Pancreas (tissue), 10 donors: ENCODE data around the gene FGG. TPM values are rescaled to one million over a fixed set of nuclear protein-coding genes. Genes with fewer than 3 reads are reported as not detected.

Source experiments
- ATAC-seq, 4 donors: fragments of 200-7000 bp; cut with Tn5 transposase; one replicate each; pipeline versions ENCODE4 v1.8.0 to v1.9.1; 2020; ENCODE audit warnings: mild to moderate bottlenecking in 4 of 4, moderate library complexity in 4 of 4
- DNase-seq, 6 donors: peaks; one replicate each; pipeline ENCODE4 v3.0.0-alpha.2; 2020
- FAIRE-seq: peaks from 2 replicates; lab custom pipeline; 2012; peaks lifted over from hg19 to GRCh38; lab: Jason Lieb, UNC
- H3K27ac ChIP-seq, 4 donors: fragments of 200-600 bp; sonication (generic); 1 replicate in 3 of 4; 2 replicates in 1 of 4; pipeline versions ENCODE4 v1.5.0 to v1.8.0; 2020
- H3K27me3 ChIP-seq, 4 donors: fragments of 200-600 bp; one replicate each; pipeline ENCODE4 v1.8.0; 2021
- H3K36me3 ChIP-seq, 3 donors: fragments of 200-600 bp; sonication (generic) in 1 of 3; one replicate each; pipeline versions ENCODE4 v1.5.0 to v1.8.0; 2020 to 2021
- H3K4me1 ChIP-seq, 3 donors: fragments of 200-600 bp; one replicate each; pipeline ENCODE4 v1.8.0; 2021
- H3K4me3 ChIP-seq, 4 donors: fragments of 200-600 bp; sonication (generic) in 2 of 4; one replicate each; pipeline versions ENCODE4 v1.5.0 to v1.8.0; 2020 to 2021
- H3K9me3 ChIP-seq, 4 donors: fragments of 200-600 bp; one replicate each; pipeline ENCODE4 v1.8.0; 2021
- WGBS, 2 donors: extraction: QIAGEN DNeasy Blood & Tissue Kit; methylation state at CpG; one replicate each; pipeline ENCODE4 v1.1.7; 2013; 5-methylcytosine and 5-hydroxymethylcytosine counted together
- intact Hi-C, 3 donors: fragments of 100-400 bp; cut with DNase I; formaldehyde crosslinking; loops; one replicate each; pipeline versions ENCODE4 v1.11.1 to v1.14.2; 2022
- polyA plus RNA-seq, 2 donors: library from polyadenylated mRNA; stranded (reverse); fragments of 200-250 nt; gene quantifications; one replicate each; pipeline ENCODE4 v1.2.3, GENCODE V29; 2013
- total RNA-seq, 6 donors: library from RNA; stranded (reverse); fragmentation: NEBNext Ultra II Directional in 4 of 6; extraction: Animal tissue kit (Norgen Biotek cat#: 25700) in 4 of 6; gene quantifications; one replicate each; pipeline versions ENCODE4 v1.2.1 to v1.2.4, GENCODE V29; 2021 to 2023
- TF ChIP-seq, protein P1 (sequence below), 4 donors: fragments of 200-600 bp; sonication (generic) in 3 of 4; IDR thresholded peaks; one replicate each; pipeline versions ENCODE4 v1.5.0 to v1.8.0; 2021; ENCODE audit warnings: antibody characterized with exemption in 4 of 4
- donor health status: healthy with polysubstance abuse.
- donor health status: DM: no; HTN: no; CAD: no; lungs with moderate emphysema.
- donor health status: DM: no; HTN: no; CAD: no.
- donor health status: control.
- donor health status: control.
- donor health status: Bipolar disorder and iron deficiency.
- donor health status: DM: yes; HTN: yes; CAD: no.
- donor health status: DM: no; HTN: no; CAD: no.
- donor health status: DM: no; HTN: no; CAD: no.
- donor health status: DM: yes; HTN: yes; CAD: no.

The FGG gene
- total and polyA plus RNA-seq, 8 donors: 0.20 to 26.0 (median 4.0) TPM; not detected in 1

- DNase-seq (no peak), ATAC-seq (no peak), FAIRE-seq (no peak)
- no peaks in the 10 kb centered on the region for H3K9me3 ChIP-seq
- peaks cover 0 to 7% (median 0%) of the 10 kb centered on the region in 3 donors for H3K4me1 ChIP-seq
- no peak overlapping the region for H3K4me3 ChIP-seq
- H3K27ac ChIP-seq: no peak overlapping the region
- H3K27me3 ChIP-seq: peaks cover 0 to 3% (median 0%) of the 10 kb centered on the region in 4 donors
- TF ChIP-seq, protein P1, sequence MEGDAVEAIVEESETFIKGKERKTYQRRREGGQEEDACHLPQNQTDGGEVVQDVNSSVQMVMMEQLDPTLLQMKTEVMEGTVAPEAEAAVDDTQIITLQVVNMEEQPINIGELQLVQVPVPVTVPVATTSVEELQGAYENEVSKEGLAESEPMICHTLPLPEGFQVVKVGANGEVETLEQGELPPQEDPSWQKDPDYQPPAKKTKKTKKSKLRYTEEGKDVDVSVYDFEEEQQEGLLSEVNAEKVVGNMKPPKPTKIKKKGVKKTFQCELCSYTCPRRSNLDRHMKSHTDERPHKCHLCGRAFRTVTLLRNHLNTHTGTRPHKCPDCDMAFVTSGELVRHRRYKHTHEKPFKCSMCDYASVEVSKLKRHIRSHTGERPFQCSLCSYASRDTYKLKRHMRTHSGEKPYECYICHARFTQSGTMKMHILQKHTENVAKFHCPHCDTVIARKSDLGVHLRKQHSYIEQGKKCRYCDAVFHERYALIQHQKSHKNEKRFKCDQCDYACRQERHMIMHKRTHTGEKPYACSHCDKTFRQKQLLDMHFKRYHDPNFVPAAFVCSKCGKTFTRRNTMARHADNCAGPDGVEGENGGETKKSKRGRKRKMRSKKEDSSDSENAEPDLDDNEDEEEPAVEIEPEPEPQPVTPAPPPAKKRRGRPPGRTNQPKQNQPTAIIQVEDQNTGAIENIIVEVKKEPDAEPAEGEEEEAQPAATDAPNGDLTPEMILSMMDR (IDR thresholded peaks at IDR 0.05): no peak
- WGBS, 2 donors: 71 to 79% methylated on average over 2 of the region's 2 CpGs
- intact Hi-C loops: no loop called here
- no peaks in the 10 kb centered on the region for H3K36me3 ChIP-seq
Observed at GRCh38 chr4:154588198-154588597, 24.3 kb downstream of the FGG start.

- Histone ChIP-seq H3K4me1 (peaks cover 0 to 7% (median 0%) of the 10 kb centered on the region in 3 donors), H3K4me3 (no peak overlapping the region), H3K27ac (no peak overlapping the region), H3K36me3 (no peaks in the 10 kb centered on the region), H3K27me3 (peaks cover 0 to 3% (median 0%) of the 10 kb centered on the region in 4 donors), H3K9me3 (no peaks in the 10 kb centered on the region)
- WGBS, 2 donors: 75 to 88% methylated on average over 13 of the region's 13 CpGs
- intact Hi-C loops: no loop called here
- DNase-seq: no peak
- FAIRE-seq: no peak
- TF ChIP-seq, protein P1 (IDR thresholded peaks at IDR 0.05): no peak
- ATAC-seq: no peak
Observed at GRCh38 chr4:154586296-154587033, 26.0 kb downstream of the FGG start.

- Histone ChIP-seq H3K9me3 (no peaks in the 10 kb centered on the region), H3K4me3 (no peak overlapping the region), H3K4me1 (peaks cover 0 to 4% (median 0%) of the 10 kb centered on the region in 3 donors), H3K27ac (no peak overlapping the region), H3K27me3 (no peaks in the 10 kb centered on the region), H3K36me3 (no peaks in the 10 kb centered on the region)
- ATAC-seq (no peak), FAIRE-seq (no peak), DNase-seq (no peak)
- 75 to 89% methylated on average over 10 of the region's 10 CpGs for WGBS, 2 donors
- TF ChIP-seq, protein P1 (IDR thresholded peaks at IDR 0.05): no peak
- intact Hi-C loops: no loop called here
Observed at GRCh38 chr4:154585369-154586018, 27.0 kb downstream of the FGG start.

GRCh38 chr4:154584259-154584658, 28.2 kb downstream of the FGG start:
- TF ChIP-seq, protein P1 (IDR thresholded peaks at IDR 0.05): no peak
- FAIRE-seq: no peak
- no peak for ATAC-seq
- Histone ChIP-seq H3K36me3 (no peaks in the 10 kb centered on the region), H3K27ac (no peak overlapping the region), H3K4me1 (no peaks in the 10 kb centered on the region), H3K4me3 (no peak overlapping the region), H3K27me3 (no peaks in the 10 kb centered on the region), H3K9me3 (no peaks in the 10 kb centered on the region)
- 81 to 85% methylated on average over 5 of the region's 5 CpGs for WGBS, 2 donors
- intact Hi-C loops: no loop called here
- no peak for DNase-seq

- Histone ChIP-seq H3K27me3 (no peaks in the 10 kb centered on the region), H3K9me3 (no peaks in the 10 kb centered on the region), H3K27ac (no peak overlapping the region), H3K4me1 (no peaks in the 10 kb centered on the region), H3K36me3 (no peaks in the 10 kb centered on the region), H3K4me3 (no peak overlapping the region)
- ATAC-seq: no peak
- DNase-seq: no peak
- intact Hi-C loops: no loop called here
- FAIRE-seq: no peak
- TF ChIP-seq, protein P1 (IDR thresholded peaks at IDR 0.05): no peak
Observed at GRCh38 chr4:154583677-154584076, 28.8 kb downstream of the FGG start.
